Keratinocyte (primary cell): ENCODE data around the gene AGRN. TPM values are rescaled to one million over a fixed set of nuclear protein-coding genes. Genes with fewer than 3 reads are reported as not detected.

ENCODE experiments used
- DNase-seq: peaks from one replicate; pipeline ENCODE4 v3.0.0-alpha.2; 2011; ENCODE audit warnings: low read depth, missing footprints, low spot score
- FAIRE-seq: peaks from 2 replicates; lab custom pipeline; 2011; peaks lifted over from hg19 to GRCh38; lab: Jason Lieb, UNC
- H2AFZ ChIP-seq: 2 replicates; pipeline ENCODE4 v1.6.0; 2012; ENCODE audit warnings: low read length, control low read depth, inconsistent platforms; ENCODE audit not compliant: control insufficient read depth
- H3K27ac ChIP-seq: 2 replicates; pipeline ENCODE4 v1.5.1; 2011; ENCODE audit warnings: low read length; ENCODE audit not compliant: control insufficient read depth, insufficient read depth
- H3K27me3 ChIP-seq: 3 replicates; pipeline ENCODE4 v1.6.0; 2011; ENCODE audit warnings: low read length; ENCODE audit not compliant: control insufficient read depth, insufficient read depth; ENCODE audit errors: extremely low read depth
- H3K36me3 ChIP-seq, 2 experiments: 2 replicates in 1 of 2; 3 replicates in 1 of 2; pipeline ENCODE4 v1.5.1; 2011; ENCODE audit warnings: low read length in 2 of 2, mild to moderate bottlenecking in 1 of 2; ENCODE audit not compliant: control insufficient read depth in 2 of 2, insufficient read depth in 2 of 2; ENCODE audit errors: extremely low read depth in 1 of 2
- H3K4me1 ChIP-seq: 3 replicates; pipeline ENCODE4 v1.5.1; 2011; ENCODE audit warnings: low read length; ENCODE audit not compliant: control insufficient read depth, insufficient read depth; ENCODE audit errors: extremely low read depth
- H3K4me2 ChIP-seq: 3 replicates; pipeline ENCODE4 v1.6.0; 2011; ENCODE audit warnings: low read depth, low read length; ENCODE audit not compliant: control insufficient read depth, insufficient read depth; ENCODE audit errors: extremely low read depth
- H3K4me3 ChIP-seq, 3 experiments: fragments of 200-600 bp in 1 of 3; sonication (generic) in 1 of 3; 2 replicates in 2 of 3; 3 replicates in 1 of 3; pipeline ENCODE4 v1.5.1; 2011 to 2016; ENCODE audit warnings: low read length in 3 of 3, mild to moderate bottlenecking in 3 of 3, control low read depth in 2 of 3, inconsistent platforms in 1 of 3, low read depth in 1 of 3, mixed read lengths in 1 of 3, mixed run types in 1 of 3, moderate library complexity in 1 of 3; ENCODE audit not compliant: control insufficient read depth in 2 of 3, insufficient read depth in 2 of 3; ENCODE audit errors: extremely low read depth in 1 of 3
- H3K79me2 ChIP-seq: 2 replicates; pipeline ENCODE4 v1.6.0; 2012; ENCODE audit warnings: low read length; ENCODE audit not compliant: control insufficient read depth, insufficient read depth
- H3K9ac ChIP-seq: 3 replicates; pipeline ENCODE4 v1.6.0; 2011; ENCODE audit warnings: low read length; ENCODE audit not compliant: control insufficient read depth, insufficient read depth; ENCODE audit errors: extremely low read depth
- H3K9me1 ChIP-seq: 3 replicates; pipeline ENCODE4 v1.6.0; 2011; ENCODE audit warnings: low read length; ENCODE audit not compliant: control insufficient read depth, insufficient read depth; ENCODE audit errors: extremely low read depth
- H3K9me3 ChIP-seq: 2 replicates; pipeline ENCODE4 v1.5.1; 2012; ENCODE audit warnings: low read depth, low read length; ENCODE audit not compliant: control insufficient read depth
- H4K20me1 ChIP-seq: 3 replicates; pipeline ENCODE4 v1.6.0; 2011; ENCODE audit warnings: low read length; ENCODE audit not compliant: control insufficient read depth, insufficient read depth; ENCODE audit errors: extremely low read depth
- EZH2 ChIP-seq: IDR thresholded peaks from one replicate; pipeline ENCODE4 v1.6.1; 2012; ENCODE audit warnings: inconsistent platforms, mild to moderate bottlenecking, low read length, moderate library complexity
- dilution Hi-C: fragments of 300-500 bp; cut with MboI; formaldehyde crosslinking; loops from one replicate; pipeline ENCODE4 v1.7.0; 2020; ENCODE audit warnings: low sequenced_read_pairs; ENCODE audit not compliant: extremely low pct_ligation_motif_present
- polyA plus RNA-seq, 5 experiments: library from polyadenylated mRNA; depleted of rRNA in 3 of 5; stranded (reverse) in 3 of 5; stranded (forward) in 1 of 5; unstranded in 1 of 5; fragments of >200 nt; gene quantifications; 1 replicate in 1 of 5; 2 replicates in 3 of 5; 3 replicates in 1 of 5; pipeline versions ENCODE4 v1.2.1 to v1.2.3, GENCODE V29; 2011 to 2012; ENCODE audit warnings: missing spikeins in 2 of 5, low read depth in 1 of 5, low replicate concordance in 1 of 5
- TF ChIP-seq, protein P1 (sequence below), 3 experiments: IDR thresholded peaks in 1 of 3; conservative IDR thresholded peaks in 1 of 3; optimal IDR thresholded peaks in 1 of 3; 2 replicates in 2 of 3; 3 replicates in 1 of 3; pipeline versions ENCODE3 to v1.5.1; 2011; ENCODE audit warnings: low read length in 3 of 3, mild to moderate bottlenecking in 3 of 3, moderate library complexity in 2 of 3, control low read depth in 1 of 3, inconsistent platforms in 1 of 3; ENCODE audit not compliant: insufficient read depth in 2 of 3; ENCODE audit errors: extremely low read depth in 1 of 3

Gene AGRN
- polyA plus RNA-seq, 1 donor (not counting 4 experiments of a cell fraction or from before 2014, with no cell fraction given) = 72.4 TPM

DNA sequence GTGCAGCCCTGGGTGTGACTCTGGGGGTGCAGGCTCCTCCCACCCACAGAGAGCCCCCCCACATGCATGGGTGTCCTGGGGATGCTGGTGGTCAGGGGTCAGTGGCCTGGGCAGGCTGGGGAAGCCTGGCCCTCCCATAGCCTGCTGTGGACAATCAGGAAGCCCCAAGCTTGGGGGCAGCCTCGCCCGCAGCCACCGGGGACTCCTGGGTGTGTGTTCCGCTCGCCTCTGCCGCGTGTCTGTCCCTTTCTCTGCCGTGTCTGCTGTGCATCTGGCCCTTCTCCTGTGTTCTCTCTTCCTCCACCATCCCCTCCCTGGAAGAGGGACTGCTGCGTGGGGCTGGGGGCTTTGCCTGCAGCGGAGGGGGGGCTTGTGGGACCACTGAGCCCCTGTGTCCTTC, 22.9 kb downstream of the AGRN start:
- Histone ChIP-seq H2AFZ (no peak overlapping the region), H3K27ac (no peak overlapping the region), H3K4me1 (peaks cover 10% of the 10 kb centered on the region), H3K9me3 (no peaks in the 10 kb centered on the region), H3K27me3 (no peaks in the 10 kb centered on the region), H3K4me3 (no peak overlapping the region), H3K36me3 (peaks cover 40 to 49% of the 10 kb centered on the region in 2 experiments), H3K9me1 (peaks cover 6% of the 10 kb centered on the region), H3K9ac (no peak overlapping the region), H4K20me1 (peaks cover 44% of the 10 kb centered on the region), H3K79me2 (peaks cover 48% of the 10 kb centered on the region), H3K4me2 (no peak overlapping the region)
- DNase-seq (no peak), FAIRE-seq (no peak)
- TF ChIP-seq, protein P1, sequence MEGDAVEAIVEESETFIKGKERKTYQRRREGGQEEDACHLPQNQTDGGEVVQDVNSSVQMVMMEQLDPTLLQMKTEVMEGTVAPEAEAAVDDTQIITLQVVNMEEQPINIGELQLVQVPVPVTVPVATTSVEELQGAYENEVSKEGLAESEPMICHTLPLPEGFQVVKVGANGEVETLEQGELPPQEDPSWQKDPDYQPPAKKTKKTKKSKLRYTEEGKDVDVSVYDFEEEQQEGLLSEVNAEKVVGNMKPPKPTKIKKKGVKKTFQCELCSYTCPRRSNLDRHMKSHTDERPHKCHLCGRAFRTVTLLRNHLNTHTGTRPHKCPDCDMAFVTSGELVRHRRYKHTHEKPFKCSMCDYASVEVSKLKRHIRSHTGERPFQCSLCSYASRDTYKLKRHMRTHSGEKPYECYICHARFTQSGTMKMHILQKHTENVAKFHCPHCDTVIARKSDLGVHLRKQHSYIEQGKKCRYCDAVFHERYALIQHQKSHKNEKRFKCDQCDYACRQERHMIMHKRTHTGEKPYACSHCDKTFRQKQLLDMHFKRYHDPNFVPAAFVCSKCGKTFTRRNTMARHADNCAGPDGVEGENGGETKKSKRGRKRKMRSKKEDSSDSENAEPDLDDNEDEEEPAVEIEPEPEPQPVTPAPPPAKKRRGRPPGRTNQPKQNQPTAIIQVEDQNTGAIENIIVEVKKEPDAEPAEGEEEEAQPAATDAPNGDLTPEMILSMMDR (optimal IDR thresholded peaks at IDR 0.05 in 1 of 3, IDR thresholded peaks at IDR 0.05 in 1 of 3, conservative IDR thresholded peaks at IDR 0.05 in 1 of 3; ENCODE audit: extremely low read depth in 1 of 3, insufficient read depth in 2 of 3, low read length in 3 of 3) = no peak
- TF ChIP-seq EZH2 = no peak
- dilution Hi-C loops = no loop called here

- Histone ChIP-seq H3K27ac (no peak overlapping the region), H2AFZ (no peak overlapping the region), H3K4me1 (peaks cover 10% of the 10 kb centered on the region), H3K36me3 (peaks cover 35 to 44% of the 10 kb centered on the region in 2 experiments), H3K9me1 (peaks cover 6% of the 10 kb centered on the region), H3K9ac (no peak overlapping the region), H3K79me2 (peaks cover 42% of the 10 kb centered on the region), H3K27me3 (no peaks in the 10 kb centered on the region), H3K4me3 (no peak overlapping the region), H3K4me2 (no peak overlapping the region), H4K20me1 (peaks cover 39% of the 10 kb centered on the region), H3K9me3 (no peaks in the 10 kb centered on the region)
- no peak for TF ChIP-seq EZH2
- TF ChIP-seq, protein P1 (optimal IDR thresholded peaks at IDR 0.05 in 1 of 3, IDR thresholded peaks at IDR 0.05 in 1 of 3, conservative IDR thresholded peaks at IDR 0.05 in 1 of 3; ENCODE audit: extremely low read depth in 1 of 3, insufficient read depth in 2 of 3, low read length in 3 of 3) = no peak
- dilution Hi-C loops = no loop called here
- DNase-seq (no peak), FAIRE-seq (no peak)
Measured at GRCh38 chr1:1043411-1043810, 23.5 kb downstream of the AGRN start.
